HEK293 (cell line): ENCODE results near the gene AGK.

Source experiments
- CTCF ChIA-PET: fragments of 350-600 bp; formaldehyde crosslinking; extraction: SDS; loops from one replicate; lab custom pipeline; 2021; ENCODE audit warnings: antibody characterized with exemption; lab: Yijun Ruan, JAX
- POLR2A ChIA-PET: fragments of 300-600 bp; formaldehyde crosslinking; extraction: SDS; loops from one replicate; lab custom pipeline; 2020; ENCODE audit warnings: antibody characterized with exemption, inconsistent platforms; lab: Yijun Ruan, JAX
- H3K27ac ChIP-seq: fragments of 200-500 bp; sonication (Bioruptor generic); 2 replicates; pipeline ENCODE4 v1.5.1; 2014; ENCODE audit warnings: low read depth, low read length, control low read depth, inconsistent platforms; ENCODE audit errors: extremely low read depth
- H3K36me3 ChIP-seq, 2 experiments: fragments of 200-500 bp in 1 of 2; sonication (Bioruptor generic) in 1 of 2; 1 replicate in 1 of 2; 2 replicates in 1 of 2; pipeline ENCODE4 v1.5.1; 2014 to 2017; ENCODE audit warnings: inconsistent platforms in 2 of 2, low read length in 2 of 2; ENCODE audit not compliant: control insufficient read depth in 2 of 2, insufficient read depth in 1 of 2
- H3K4me1 ChIP-seq: fragments of 200-500 bp; sonication (Bioruptor generic); 2 replicates; pipeline ENCODE4 v1.5.1; 2014; ENCODE audit warnings: mild to moderate bottlenecking, low read length, inconsistent platforms; ENCODE audit not compliant: control insufficient read depth, insufficient read depth
- H3K4me3 ChIP-seq: 2 replicates; pipeline ENCODE4 v1.5.1; 2011; ENCODE audit warnings: low read depth, mild to moderate bottlenecking, control low read depth, low read length, moderate library complexity
- H3K9me3 ChIP-seq: fragments of 200-500 bp; sonication (Bioruptor generic); 2 replicates; pipeline ENCODE4 v1.5.1; 2014; ENCODE audit warnings: low read depth, low read length, inconsistent platforms; ENCODE audit not compliant: control insufficient read depth, insufficient read depth
- BCL6B ChIP-seq: fragments of 450-650 bp; formaldehyde crosslinking; IDR thresholded peaks from 2 replicates; pipeline ENCODE4 v1.5.1; 2017; ENCODE audit warnings: missing biosample characterization, missing genetic modification characterization
- PRDM10 ChIP-seq: fragments of 450-650 bp; formaldehyde crosslinking; IDR thresholded peaks from 2 replicates; pipeline ENCODE4 v1.5.1; 2016; ENCODE audit warnings: missing biosample characterization, missing genetic modification characterization
- PRDM2 ChIP-seq: fragments of 450-650 bp; formaldehyde crosslinking; IDR thresholded peaks from 2 replicates; pipeline ENCODE4 v1.5.1; 2016; ENCODE audit warnings: missing biosample characterization, missing genetic modification characterization, borderline replicate concordance
- TRIM28 ChIP-seq: IDR thresholded peaks from 2 replicates; pipeline ENCODE4 v1.6.1; 2011; ENCODE audit warnings: low read length, control low read depth, borderline replicate concordance
- ZBTB44 ChIP-seq: fragments of 450-650 bp; IDR thresholded peaks from 2 replicates; pipeline ENCODE4 v1.5.1; 2018; ENCODE audit warnings: missing biosample characterization, mild to moderate bottlenecking, missing genetic modification characterization
- ZEB2 ChIP-seq: fragments of 450-650 bp; formaldehyde crosslinking; IDR thresholded peaks from 2 replicates; pipeline ENCODE4 v1.5.1; 2016; ENCODE audit warnings: missing biosample characterization, missing genetic modification characterization
- ZNF184 ChIP-seq: fragments of 450-650 bp; IDR thresholded peaks from 2 replicates; pipeline ENCODE4 v1.5.1; 2018; ENCODE audit warnings: missing biosample characterization, mild to moderate bottlenecking, missing genetic modification characterization
- ZNF23 ChIP-seq: fragments of 450-650 bp; formaldehyde crosslinking; IDR thresholded peaks from 2 replicates; pipeline ENCODE4 v1.5.1; 2016; ENCODE audit warnings: missing biosample characterization, missing genetic modification characterization, borderline replicate concordance
- ZNF324 ChIP-seq: fragments of 450-650 bp; formaldehyde crosslinking; IDR thresholded peaks from 2 replicates; pipeline ENCODE4 v1.5.1; 2016; ENCODE audit warnings: missing biosample characterization, missing genetic modification characterization
- ZNF521 ChIP-seq: fragments of 450-650 bp; formaldehyde crosslinking; IDR thresholded peaks from 2 replicates; pipeline ENCODE4 v1.5.1; 2017; ENCODE audit warnings: missing biosample characterization, mild to moderate bottlenecking, missing genetic modification characterization
- ZNF610 ChIP-seq: fragments of 450-650 bp; formaldehyde crosslinking; IDR thresholded peaks from 2 replicates; pipeline ENCODE4 v1.5.1; 2016; ENCODE audit warnings: missing biosample characterization, missing genetic modification characterization, borderline replicate concordance
- ZNF654 ChIP-seq: fragments of 450-650 bp; formaldehyde crosslinking; IDR thresholded peaks from 2 replicates; pipeline ENCODE4 v1.5.1; 2016; ENCODE audit warnings: low read depth, missing biosample characterization, missing genetic modification characterization
- ZNF747 ChIP-seq: fragments of 450-650 bp; formaldehyde crosslinking; IDR thresholded peaks from 2 replicates; pipeline ENCODE4 v1.5.1; 2016; ENCODE audit warnings: missing biosample characterization, missing genetic modification characterization
- ZNF791 ChIP-seq: fragments of 450-650 bp; formaldehyde crosslinking; IDR thresholded peaks from 2 replicates; pipeline ENCODE4 v1.5.1; 2016; ENCODE audit warnings: missing biosample characterization, missing genetic modification characterization
- ZXDB ChIP-seq: fragments of 450-650 bp; formaldehyde crosslinking; IDR thresholded peaks from 2 replicates; pipeline ENCODE4 v1.5.1; 2016; ENCODE audit warnings: missing biosample characterization, missing genetic modification characterization

AGK gene

GRCh38 chr7:141686074-141686473, 134.9 kb downstream of the AGK start (continued):
- TF ChIP-seq ZBTB44 (tag by site-specific recombination) (no peak), ZNF610 (no peak), ZNF747 (no peak), ZNF184 (no peak), PRDM2 (tag by site-specific recombination) (no peak), ZNF324 (tag by site-specific recombination) (no peak)
- TF ChIP-seq, all 188 proteins: peak for 0

GRCh38 chr7:141686670-141687069, 135.5 kb downstream of the AGK start:
- Histone ChIP-seq H3K36me3 (peaks cover 5 to 32% of the 10 kb centered on the region in 2 experiments; a peak in 2 of 3 replicates), H3K4me1 (peaks cover 4% of the 10 kb centered on the region; the same call in 1 of the 2 replicates), H3K4me3 (no peak overlapping the region), H3K27ac (no peak overlapping the region), H3K9me3 (no peaks in the 10 kb centered on the region)
- POLR2A ChIA-PET: interaction anchor here (0.9 kb wide), 1 partner anchor 16 kb away, joined by 3 read pairs; the partner anchor contains the start of gene DENND11
- TF ChIP-seq ZNF521 (tag by site-specific recombination) (no peak), TRIM28 (0 out of 2 replicates have a peak, but pooled peaks have one; percentile 5), ZNF23 (tag by site-specific recombination) (no peak), ZNF791 (no peak), ZXDB (tag by site-specific recombination) (no peak), PRDM10 (tag by site-specific recombination) (peak; percentile 33; the same call in 1 of the 2 replicates), BCL6B (tag by site-specific recombination) (no peak), ZNF654 (tag by site-specific recombination) (no peak), ZEB2 (no peak)
- CTCF ChIA-PET: interaction anchor here (0.8 to 1.4 kb wide), 2 partner anchors 11 to 26 kb away, joined by 3 read pairs; no protein-coding TSS in a partner anchor
